ENCODE results near the gene PRDM15. TPM values are rescaled to one million over a fixed set of nuclear protein-coding genes. Genes with fewer than 3 reads are reported as not detected.

PRDM15 gene
- total RNA-seq, 1 experiment from 2014 or later: 9.8 TPM

GRCh38 chr21:41810597-41810932 is 68.6 kb downstream of the PRDM15 start:
- no peaks in the 10 kb centered on the region for H3K79me2 ChIP-seq (ENCODE audit: insufficient read depth, low read length)
- ChIA-PET RAD21 (ENCODE audit: low non-redundant PET in 1 of 2, low total read pairs in 2 of 2, uncharacterized antibody in 2 of 2, unreplicated experiment in 2 of 2) (no interaction called here), POLR2A (no interaction called here), CTCF (interaction anchor here (1.4 kb wide), 1 partner anchor 198 kb away, joined by 4 read pairs; no protein-coding TSS in a partner anchor)
- intact Hi-C loops (cut with micrococcal nuclease): no loop called here
- H3K4me1 ChIP-seq (ENCODE audit: control insufficient read depth in 1 of 2, insufficient read depth in 2 of 2, low read length in 2 of 2): no peaks in the 10 kb centered on the region
- no peak overlapping the region for H3K27ac ChIP-seq (ENCODE audit: low read depth, low read length)
- H3K4me3 ChIP-seq (replicated peaks in 1 of 2; ENCODE audit: low read depth in 1 of 2, low read length in 2 of 2): no peak overlapping the region
- no peaks in the 10 kb centered on the region for H3K27me3 ChIP-seq (ENCODE audit: insufficient read depth, low read length)
- peaks cover 0 to 4% of the 10 kb centered on the region in 2 experiments; a peak in 1 of 4 replicates for H3K36me3 ChIP-seq (ENCODE audit: control insufficient read depth in 1 of 2, insufficient read depth in 2 of 2, low read length in 2 of 2)
- H2AFZ ChIP-seq (ENCODE audit: low read depth, low read length, poor library complexity, severe bottlenecking): no peak overlapping the region
- no peaks in the 10 kb centered on the region; a peak in 1 of 4 replicates for H3K9me3 ChIP-seq (ENCODE audit: control insufficient read depth in 1 of 2, insufficient read depth in 1 of 2, low read depth in 1 of 2, low read length in 2 of 2)
- BruUV-seq (replicated peaks): no TSS peak
- no peaks in the 10 kb centered on the region for H3K9me2 ChIP-seq (ENCODE audit: insufficient read depth)
- no peak for ATAC-seq
- no peak overlapping the region for H3K4me2 ChIP-seq (ENCODE audit: low read length)
- DNase-seq (ENCODE audit: low read depth, low spot score): no peak
- H3K9ac ChIP-seq (ENCODE audit: low read length): no peak overlapping the region
- TF ChIP-seq EGR1 (IDR thresholded peaks at IDR 0.05; ENCODE audit: low read depth) (no peak), EZH2 (IDR thresholded peaks at IDR 0.05) (no peak), TCF7L2 (IDR thresholded peaks at IDR 0.05; ENCODE audit: borderline replicate concordance, extremely low read depth, insufficient read depth, insufficient read length) (no peak), MAX (IDR thresholded peaks at IDR 0.05) (no peak), ZNF274 (IDR thresholded peaks at IDR 0.05; ENCODE audit: low read depth, low read length) (no peak), ELF1 (IDR thresholded peaks at IDR 0.05; ENCODE audit: borderline replicate concordance, low read depth) (no peak), POLR2AphosphoS5 (IDR thresholded peaks at IDR 0.05; ENCODE audit: low read depth, low read length) (no peak), RAD21 (IDR thresholded peaks at IDR 0.05; ENCODE audit: low read depth) (no peak), CEBPB (IDR thresholded peaks at IDR 0.05; ENCODE audit: low read depth) (no peak), POLR2A (IDR thresholded peaks at IDR 0.05; ENCODE audit: borderline replicate concordance, extremely low read depth, insufficient read depth, insufficient read length) (no peak), ZFX (IDR thresholded peaks at IDR 0.05) (no peak), EZH2phosphoT487 (IDR thresholded peaks at IDR 0.05; ENCODE audit: borderline replicate concordance) (no peak), CTCF (IDR thresholded peaks at IDR 0.05 in 2 of 3, conservative IDR thresholded peaks at IDR 0.05 in 1 of 3; ENCODE audit: borderline replicate concordance in 1 of 3, insufficient read depth in 1 of 3, low read depth in 2 of 3, low read length in 2 of 3) (no peak), SRF (IDR thresholded peaks at IDR 0.05; ENCODE audit: low read depth) (no peak), REST (IDR thresholded peaks at IDR 0.05; ENCODE audit: low read depth) (no peak), YY1 (IDR thresholded peaks at IDR 0.05; ENCODE audit: extremely low read depth, insufficient replicate concordance, low read depth, low read length) (no peak)
- no peaks in the 10 kb centered on the region for H4K20me1 ChIP-seq (ENCODE audit: insufficient read depth)
